Measurements from ENCODE around the gene SPG7. TPM values are rescaled to one million over a fixed set of nuclear protein-coding genes. Genes with fewer than 3 reads are reported as not detected.

The SPG7 gene
- total RNA-seq, 2 experiments from 2014 or later, result 92.1 to 110 TPM

- CTCF ChIA-PET, result no interaction called here
- H3K4me1 Mint-ChIP-seq, result peaks cover 13% of the 10 kb centered on the region
- no peak overlapping the region for H3K27ac Mint-ChIP-seq
- H3K4me3 Mint-ChIP-seq, result no peak overlapping the region
- ATAC-seq (no peak), DNase-seq (no peak)
- no peaks in the 10 kb centered on the region for H3K27me3 Mint-ChIP-seq
- H3K36me3 Mint-ChIP-seq, result no peaks in the 10 kb centered on the region
- H3K9me3 Mint-ChIP-seq (ENCODE audit: low read depth), result no peaks in the 10 kb centered on the region
Measured at GRCh38 chr16:89595330-89596060, 87.3 kb downstream of the SPG7 start.

- H3K36me3 Mint-ChIP-seq, result no peaks in the 10 kb centered on the region
- H3K27ac Mint-ChIP-seq, result no peak overlapping the region
- peaks cover 13% of the 10 kb centered on the region for H3K4me1 Mint-ChIP-seq
- no peak overlapping the region for H3K4me3 Mint-ChIP-seq
- no peaks in the 10 kb centered on the region for H3K9me3 Mint-ChIP-seq (ENCODE audit: low read depth)
- ATAC-seq (no peak), DNase-seq (no peak)
- CTCF ChIA-PET, result no interaction called here
- no peaks in the 10 kb centered on the region for H3K27me3 Mint-ChIP-seq
Measured at GRCh38 chr16:89596061-89596689, 88.0 kb downstream of the SPG7 start.

GRCh38 chr16:89596957-89597649 lies 88.9 kb downstream of the SPG7 start:
- no peak overlapping the region for H3K27ac Mint-ChIP-seq
- no peaks in the 10 kb centered on the region for H3K36me3 Mint-ChIP-seq
- no peaks in the 10 kb centered on the region for H3K9me3 Mint-ChIP-seq (ENCODE audit: low read depth)
- peaks cover 14% of the 10 kb centered on the region for H3K4me1 Mint-ChIP-seq
- no peaks in the 10 kb centered on the region for H3K27me3 Mint-ChIP-seq
- H3K4me3 Mint-ChIP-seq, result no peak overlapping the region
- DNase-seq (no peak), ATAC-seq (no peak)
- CTCF ChIA-PET, result no interaction called here

GRCh38 chr16:89598199-89598598 lies 90.0 kb downstream of the SPG7 start:
- Mint-ChIP-seq H3K27me3 (no peaks in the 10 kb centered on the region), H3K27ac (no peak overlapping the region), H3K4me1 (peaks cover 24% of the 10 kb centered on the region), H3K4me3 (no peak overlapping the region), H3K36me3 (no peaks in the 10 kb centered on the region), H3K9me3 (ENCODE audit: low read depth) (no peaks in the 10 kb centered on the region)
- DNase-seq, result no peak
- CTCF ChIA-PET, result no interaction called here
- no peak for ATAC-seq

- CTCF ChIA-PET, result interaction anchor here (1.5 to 1.6 kb wide), 2 partner anchors 42 to 99 kb away, joined by 3 to 7 read pairs; no protein-coding TSS in a partner anchor
- DNase-seq, result peak; percentile 57
- Mint-ChIP-seq H3K27me3 (no peaks in the 10 kb centered on the region), H3K4me1 (peaks cover 14% of the 10 kb centered on the region), H3K36me3 (no peaks in the 10 kb centered on the region), H3K27ac (no peak overlapping the region), H3K4me3 (no peak overlapping the region), H3K9me3 (ENCODE audit: low read depth) (no peaks in the 10 kb centered on the region)
- ATAC-seq, result peak; percentile 34
Measured at GRCh38 chr16:89599451-89599858, 91.3 kb downstream of the SPG7 start.

GRCh38 chr16:89599902-89600301 lies 91.7 kb downstream of the SPG7 start:
- Mint-ChIP-seq H3K9me3 (ENCODE audit: low read depth) (no peaks in the 10 kb centered on the region), H3K27ac (no peak overlapping the region), H3K27me3 (no peaks in the 10 kb centered on the region), H3K36me3 (no peaks in the 10 kb centered on the region), H3K4me1 (peaks cover 14% of the 10 kb centered on the region), H3K4me3 (no peak overlapping the region)
- CTCF ChIA-PET, result interaction anchor here (1.5 to 1.6 kb wide), 2 partner anchors 42 to 99 kb away, joined by 3 to 7 read pairs; no protein-coding TSS in a partner anchor
- ATAC-seq (no peak), DNase-seq (no peak)

GRCh38 chr16:89600427-89600826 lies 92.2 kb downstream of the SPG7 start:
- peaks cover 14% of the 10 kb centered on the region for H3K4me1 Mint-ChIP-seq
- CTCF ChIA-PET, result interaction anchor here (1.5 to 1.6 kb wide), 2 partner anchors 41 to 98 kb away, joined by 3 to 7 read pairs; no protein-coding TSS in a partner anchor
- DNase-seq, result no peak
- H3K4me3 Mint-ChIP-seq, result no peak overlapping the region
- H3K36me3 Mint-ChIP-seq, result no peaks in the 10 kb centered on the region
- H3K27me3 Mint-ChIP-seq, result no peaks in the 10 kb centered on the region
- no peaks in the 10 kb centered on the region for H3K9me3 Mint-ChIP-seq (ENCODE audit: low read depth)
- H3K27ac Mint-ChIP-seq, result no peak overlapping the region
- ATAC-seq, result no peak

GRCh38 chr16:89600956-89601355 lies 92.8 kb downstream of the SPG7 start:
- ATAC-seq (no peak), DNase-seq (no peak)
- no peaks in the 10 kb centered on the region for H3K9me3 Mint-ChIP-seq (ENCODE audit: low read depth)
- H3K27me3 Mint-ChIP-seq, result no peaks in the 10 kb centered on the region
- CTCF ChIA-PET, result no interaction called here
- H3K4me1 Mint-ChIP-seq, result peaks cover 14% of the 10 kb centered on the region
- H3K36me3 Mint-ChIP-seq, result no peaks in the 10 kb centered on the region
- H3K27ac Mint-ChIP-seq, result no peak overlapping the region
- no peak overlapping the region for H3K4me3 Mint-ChIP-seq

- no peak overlapping the region for H3K27ac Mint-ChIP-seq
- H3K9me3 Mint-ChIP-seq (ENCODE audit: low read depth), result no peaks in the 10 kb centered on the region
- H3K4me3 Mint-ChIP-seq, result no peak overlapping the region
- ATAC-seq, result no peak
- DNase-seq, result no peak
- H3K4me1 Mint-ChIP-seq, result peaks cover 14% of the 10 kb centered on the region
- H3K36me3 Mint-ChIP-seq, result no peaks in the 10 kb centered on the region
- CTCF ChIA-PET, result interaction anchor here (1.1 to 1.5 kb wide), 2 partner anchors 40 to 57 kb away, joined by 4 to 5 read pairs; no protein-coding TSS in a partner anchor
- no peaks in the 10 kb centered on the region for H3K27me3 Mint-ChIP-seq
Measured at GRCh38 chr16:89601906-89602272, 93.7 kb downstream of the SPG7 start.

GRCh38 chr16:89602273-89602951 lies 94.2 kb downstream of the SPG7 start:
- DNase-seq (peak; percentile 65), ATAC-seq (peak; percentile 79)
- Mint-ChIP-seq H3K9me3 (ENCODE audit: low read depth) (no peaks in the 10 kb centered on the region), H3K36me3 (no peaks in the 10 kb centered on the region), H3K27ac (no peak overlapping the region), H3K4me1 (peaks cover 14% of the 10 kb centered on the region), H3K4me3 (no peak overlapping the region), H3K27me3 (no peaks in the 10 kb centered on the region)
- CTCF ChIA-PET, result interaction anchor here (1.1 to 1.5 kb wide), 2 partner anchors 39 to 57 kb away, joined by 4 to 5 read pairs; no protein-coding TSS in a partner anchor

GRCh38 chr16:89602952-89603590 lies 94.9 kb downstream of the SPG7 start:
- H3K36me3 Mint-ChIP-seq, result no peaks in the 10 kb centered on the region
- DNase-seq (no peak), ATAC-seq (no peak)
- peaks cover 14% of the 10 kb centered on the region for H3K4me1 Mint-ChIP-seq
- no peaks in the 10 kb centered on the region for H3K27me3 Mint-ChIP-seq
- no peak overlapping the region for H3K4me3 Mint-ChIP-seq
- H3K9me3 Mint-ChIP-seq (ENCODE audit: low read depth), result no peaks in the 10 kb centered on the region
- H3K27ac Mint-ChIP-seq, result no peak overlapping the region
- CTCF ChIA-PET, result interaction anchor here (1.1 to 1.5 kb wide), 2 partner anchors 39 to 56 kb away, joined by 4 to 5 read pairs; no protein-coding TSS in a partner anchor

- CTCF ChIA-PET, result no interaction called here
- Mint-ChIP-seq H3K36me3 (no peaks in the 10 kb centered on the region), H3K27ac (no peak overlapping the region), H3K9me3 (ENCODE audit: low read depth) (no peaks in the 10 kb centered on the region), H3K4me1 (peaks cover 12% of the 10 kb centered on the region), H3K27me3 (no peaks in the 10 kb centered on the region), H3K4me3 (no peak overlapping the region)
- ATAC-seq (no peak), DNase-seq (no peak)
Measured at GRCh38 chr16:89604764-89605163, 96.6 kb downstream of the SPG7 start.

All from activated CD8-positive, alpha-beta memory T cell treated with anti-CD3 and anti-CD28 coated beads, Interleukin-2, amount 10 ng/mL, durations not matched to agents 7 days and 5 days (primary cell).